RWPE2 (cell line): ENCODE results near the gene COL6A1.

Source experiments
- ATAC-seq: fragments of 200-7000 bp; cut with Tn5 transposase; 3 replicates; pipeline ENCODE4 v1.9.1; 2021; ENCODE audit warnings: low read depth
- DNase-seq: peaks from one replicate; pipeline ENCODE4 v3.0.0-alpha.2; 2020; ENCODE audit warnings: low spot score
- H3K27ac ChIP-seq: fragments of 450-650 bp; 2 replicates; pipeline ENCODE4 v1.5.1; 2017; ENCODE audit warnings: mild to moderate bottlenecking; ENCODE audit not compliant: poor library complexity, severe bottlenecking
- H3K27me3 ChIP-seq: fragments of 250-450 bp; sonication (Bioruptor Pico); 2 replicates; pipeline ENCODE4 v1.5.1; 2021; ENCODE audit warnings: mild to moderate bottlenecking, moderate library complexity; ENCODE audit not compliant: insufficient read depth, poor library complexity, severe bottlenecking
- H3K36me3 ChIP-seq: fragments of 250-450 bp; sonication (Bioruptor Pico); 2 replicates; pipeline ENCODE4 v1.5.1; 2020; ENCODE audit warnings: low read depth, mild to moderate bottlenecking, moderate library complexity
- H3K4me1 ChIP-seq: fragments of 250-450 bp; sonication (Bioruptor Pico); 2 replicates; pipeline ENCODE4 v1.5.1; 2021; ENCODE audit warnings: mild to moderate bottlenecking, moderate library complexity; ENCODE audit not compliant: insufficient read depth, poor library complexity, severe bottlenecking
- H3K4me3 ChIP-seq: fragments of 250-450 bp; sonication (Bioruptor Pico); 2 replicates; pipeline ENCODE4 v1.5.1; 2021; ENCODE audit warnings: mild to moderate bottlenecking, moderate library complexity; ENCODE audit not compliant: severe bottlenecking
- H3K9me3 ChIP-seq: fragments of 250-450 bp; sonication (Bioruptor Pico); 2 replicates; pipeline ENCODE4 v1.5.1; 2021; ENCODE audit warnings: mild to moderate bottlenecking, moderate library complexity; ENCODE audit not compliant: severe bottlenecking
- CTCF ChIP-seq: fragments of 450-650 bp; IDR thresholded peaks from one replicate; pipeline ENCODE4 v1.5.1; 2017; ENCODE audit warnings: mild to moderate bottlenecking, moderate library complexity; ENCODE audit not compliant: poor library complexity, severe bottlenecking

COL6A1 gene

GRCh38 chr21:45997205-45997494 is 15.6 kb downstream of the COL6A1 start:
- no peaks in the 10 kb centered on the region for H3K36me3 ChIP-seq
- no peak for TF ChIP-seq CTCF
- DNase-seq (peak; percentile 46), ATAC-seq (no peak)
- no peaks in the 10 kb centered on the region for H3K27me3 ChIP-seq
- no peaks in the 10 kb centered on the region for H3K4me1 ChIP-seq
- no peak overlapping the region for H3K27ac ChIP-seq
- H3K4me3 ChIP-seq = no peak overlapping the region
- H3K9me3 ChIP-seq = no peaks in the 10 kb centered on the region

DNA sequence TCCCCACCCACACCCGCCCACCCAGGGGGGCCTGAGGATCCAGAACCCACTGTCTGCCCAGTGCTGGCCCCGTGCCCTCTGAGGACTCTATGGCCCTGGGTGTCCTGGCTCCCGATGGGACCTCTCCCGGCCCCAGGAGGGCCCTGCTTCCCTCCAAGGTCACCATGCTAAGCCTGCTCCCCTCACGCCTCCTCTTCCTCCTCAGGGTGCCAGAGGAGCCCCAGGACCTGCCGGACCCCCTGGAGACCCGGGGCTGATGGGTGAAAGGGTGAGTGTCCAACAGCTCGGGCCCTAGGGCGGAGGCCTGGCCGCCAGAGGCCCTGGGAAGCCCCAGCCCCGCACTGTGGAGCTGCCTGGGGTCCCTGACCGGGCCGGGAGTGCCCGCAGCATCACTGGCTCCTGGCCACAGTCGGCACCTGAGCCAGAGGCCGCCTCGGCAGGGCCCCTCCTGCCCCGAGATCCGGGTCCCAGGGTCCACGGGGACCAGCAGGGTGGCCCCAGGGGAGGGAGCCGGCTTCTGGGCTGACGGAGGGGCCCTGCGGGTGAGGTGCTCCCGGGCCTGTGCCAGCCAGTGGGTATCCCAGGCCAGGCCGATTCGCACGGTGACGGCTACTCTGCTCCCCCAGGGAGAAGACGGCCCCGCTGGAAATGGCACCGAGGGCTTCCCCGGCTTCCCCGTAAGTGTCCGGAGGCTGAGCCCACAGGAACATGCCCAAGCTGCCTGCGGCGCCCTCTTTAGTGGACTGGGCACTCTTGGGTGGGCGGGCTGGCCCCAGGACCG is 16.1 kb downstream of the COL6A1 start:
- no peak for TF ChIP-seq CTCF
- H3K36me3 ChIP-seq = no peaks in the 10 kb centered on the region
- ATAC-seq (no peak), DNase-seq (peak; percentile 55)
- H3K27me3 ChIP-seq = no peaks in the 10 kb centered on the region
- no peak overlapping the region for H3K27ac ChIP-seq
- no peak overlapping the region for H3K4me3 ChIP-seq
- no peaks in the 10 kb centered on the region for H3K9me3 ChIP-seq
- no peaks in the 10 kb centered on the region for H3K4me1 ChIP-seq

DNA sequence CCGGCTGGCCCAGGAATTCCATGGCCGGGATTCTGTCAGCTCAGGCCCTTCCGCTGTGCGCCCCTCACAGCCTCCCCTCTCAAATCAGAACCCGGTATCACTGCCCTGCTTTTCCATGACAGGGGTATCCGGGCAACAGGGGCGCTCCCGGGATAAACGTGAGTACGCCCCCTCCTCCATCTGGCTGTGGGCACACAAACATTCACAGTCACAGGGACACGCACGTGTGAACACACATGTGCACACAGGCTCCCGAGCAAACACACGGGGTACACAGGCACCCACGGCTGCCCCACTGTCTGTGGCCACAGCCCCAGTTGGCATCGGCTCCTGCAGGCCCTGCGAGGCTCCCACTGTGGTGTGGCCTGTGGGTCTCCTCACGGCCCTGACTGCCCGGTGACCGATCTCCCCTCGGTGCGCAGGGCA is 16.7 kb downstream of the COL6A1 start:
- no peak for ATAC-seq
- no peak overlapping the region for H3K4me3 ChIP-seq

GRCh38 chr21:45998871-45999580 is 17.5 kb downstream of the COL6A1 start:
- no peak for DNase-seq
- H3K4me1 ChIP-seq = no peaks in the 10 kb centered on the region
- no peaks in the 10 kb centered on the region for H3K36me3 ChIP-seq
- no peaks in the 10 kb centered on the region for H3K9me3 ChIP-seq
- H3K27ac ChIP-seq = no peak overlapping the region
- ATAC-seq = no peak
- H3K27me3 ChIP-seq = no peaks in the 10 kb centered on the region
- TF ChIP-seq CTCF = no peak
- no peak overlapping the region for H3K4me3 ChIP-seq

More for the DNA sequence above, 16.7 kb downstream of the COL6A1 start:
- Histone ChIP-seq H3K27ac (no peak overlapping the region), H3K4me1 (no peaks in the 10 kb centered on the region), H3K9me3 (no peaks in the 10 kb centered on the region), H3K27me3 (no peaks in the 10 kb centered on the region), H3K36me3 (no peaks in the 10 kb centered on the region)
- TF ChIP-seq CTCF = no peak
- DNase-seq = no peak
